Spleen (tissue), 13 donors: Measurements from ENCODE around the gene FOCAD. TPM values are rescaled to one million over a fixed set of nuclear protein-coding genes. Genes with fewer than 3 reads are reported as not detected.

ENCODE experiments used
- DNase-seq: peaks from one replicate; pipeline ENCODE4 v3.0.0-alpha.2; 2020
- H3K27ac ChIP-seq, 8 donors: fragments of 200-600 bp; sonication (generic) in 7 of 8; 1 replicate in 4 of 8; 2 replicates in 4 of 8; pipeline versions ENCODE4 v1.5.0 to v1.8.0; 2016 to 2021; ENCODE audit warnings: inconsistent platforms in 4 of 8, mild to moderate bottlenecking in 4 of 8, moderate library complexity in 1 of 8
- H3K27me3 ChIP-seq, 7 donors: fragments of 200-600 bp; sonication (generic) in 6 of 7; replicated peaks in 1 of 7; 1 replicate in 4 of 7; 2 replicates in 3 of 7; pipeline versions ENCODE4 v1.5.0 to v1.8.0; 2016 to 2021; ENCODE audit warnings: inconsistent platforms in 3 of 7, mild to moderate bottlenecking in 1 of 7
- H3K36me3 ChIP-seq, 6 donors: fragments of 200-600 bp; sonication (generic) in 5 of 6; 1 replicate in 4 of 6; 2 replicates in 2 of 6; pipeline versions ENCODE4 v1.5.0 to v1.8.0; 2016 to 2021; ENCODE audit warnings: inconsistent platforms in 2 of 6
- H3K4me1 ChIP-seq, 6 donors: fragments of 200-600 bp; sonication (generic) in 5 of 6; 1 replicate in 3 of 6; 2 replicates in 3 of 6; pipeline versions ENCODE4 v1.5.0 to v1.8.0; 2016 to 2021; ENCODE audit warnings: inconsistent platforms in 3 of 6
- H3K4me3 ChIP-seq, 8 donors: fragments of 200-600 bp; sonication (generic) in 7 of 8; 1 replicate in 4 of 8; 2 replicates in 4 of 8; pipeline versions ENCODE4 v1.5.0 to v1.8.0; 2016 to 2021; ENCODE audit warnings: inconsistent platforms in 4 of 8, mild to moderate bottlenecking in 4 of 8, moderate library complexity in 2 of 8
- H3K9me3 ChIP-seq, 8 donors: fragments of 200-600 bp; sonication (generic) in 7 of 8; 1 replicate in 4 of 8; 2 replicates in 4 of 8; pipeline versions ENCODE4 v1.5.0 to v1.8.0; 2016 to 2021; ENCODE audit warnings: inconsistent platforms in 4 of 8
- POLR2A ChIP-seq, 3 donors: fragments of 450-650 bp; IDR thresholded peaks; one replicate each; pipeline ENCODE4 v1.5.1; 2017; ENCODE audit warnings: antibody characterized with exemption in 3 of 3, mild to moderate bottlenecking in 1 of 3
- POLR2AphosphoS5 ChIP-seq, 3 donors: sonication (generic); formaldehyde crosslinking; IDR thresholded peaks; one replicate each; pipeline ENCODE4 v1.5.1; 2017; ENCODE audit warnings: antibody characterized with exemption in 3 of 3
- WGBS, 5 donors: extraction: QIAGEN DNeasy Blood & Tissue Kit in 3 of 5; methylation state at CpG; one replicate each; pipeline versions ENCODE4 v1.1.5 to v1.1.7; 2013 to 2018; 5-methylcytosine and 5-hydroxymethylcytosine counted together
- intact Hi-C: fragments of 100-400 bp; cut with DNase I; formaldehyde crosslinking; loops from one replicate; pipeline ENCODE4 v1.15.0; 2023; ENCODE audit warnings: low total_unique reads
- long read RNA-seq, 2 donors: transcript quantifications; one replicate each; lab custom pipeline, GENCODE V29; 2026
- polyA plus RNA-seq, 3 donors: library from polyadenylated mRNA; stranded (reverse); fragments of 200-250 nt; gene quantifications; one replicate each; pipeline ENCODE4 v1.2.1, GENCODE V29; 2013
- total RNA-seq, 7 donors: library from RNA; depleted of rRNA in 3 of 7; stranded (reverse); fragments of >200 nt in 3 of 7; fragmentation: NEBNext Ultra II Directional in 4 of 7; extraction: Animal tissue kit (Norgen Biotek cat#: 25700) in 4 of 7; gene quantifications; one replicate each; pipeline versions ENCODE4 v1.1.0 to v1.2.1, GENCODE V29; 2016 to 2021
- TF ChIP-seq, protein P1 (sequence below), 11 experiments: fragments of 200-600 bp in 7 of 11; fragments of 450-650 bp in 4 of 11; sonication (generic) in 4 of 11; IDR thresholded peaks in 8 of 11; conservative IDR thresholded peaks in 3 of 11; 1 replicate in 7 of 11; 2 replicates in 4 of 11; pipeline versions ENCODE4 v1.4.0 to v1.8.0; 2016 to 2021; ENCODE audit warnings: antibody characterized with exemption in 11 of 11, inconsistent platforms in 4 of 11, mild to moderate bottlenecking in 1 of 11
- donor health status: healthy with polysubstance abuse.
- donor health status: DM: no; HTN: no; CAD: no; lungs with moderate emphysema.
- donor health status: DM: no; HTN: no; CAD: no.
- donor health status: Bipolar disorder and iron deficiency.
- donor health status: healthy.
- donor health status: DM: no; HTN: no; CAD: no.
- donor health status: DM: yes; HTN: yes; CAD: no.

FOCAD gene, protein sequence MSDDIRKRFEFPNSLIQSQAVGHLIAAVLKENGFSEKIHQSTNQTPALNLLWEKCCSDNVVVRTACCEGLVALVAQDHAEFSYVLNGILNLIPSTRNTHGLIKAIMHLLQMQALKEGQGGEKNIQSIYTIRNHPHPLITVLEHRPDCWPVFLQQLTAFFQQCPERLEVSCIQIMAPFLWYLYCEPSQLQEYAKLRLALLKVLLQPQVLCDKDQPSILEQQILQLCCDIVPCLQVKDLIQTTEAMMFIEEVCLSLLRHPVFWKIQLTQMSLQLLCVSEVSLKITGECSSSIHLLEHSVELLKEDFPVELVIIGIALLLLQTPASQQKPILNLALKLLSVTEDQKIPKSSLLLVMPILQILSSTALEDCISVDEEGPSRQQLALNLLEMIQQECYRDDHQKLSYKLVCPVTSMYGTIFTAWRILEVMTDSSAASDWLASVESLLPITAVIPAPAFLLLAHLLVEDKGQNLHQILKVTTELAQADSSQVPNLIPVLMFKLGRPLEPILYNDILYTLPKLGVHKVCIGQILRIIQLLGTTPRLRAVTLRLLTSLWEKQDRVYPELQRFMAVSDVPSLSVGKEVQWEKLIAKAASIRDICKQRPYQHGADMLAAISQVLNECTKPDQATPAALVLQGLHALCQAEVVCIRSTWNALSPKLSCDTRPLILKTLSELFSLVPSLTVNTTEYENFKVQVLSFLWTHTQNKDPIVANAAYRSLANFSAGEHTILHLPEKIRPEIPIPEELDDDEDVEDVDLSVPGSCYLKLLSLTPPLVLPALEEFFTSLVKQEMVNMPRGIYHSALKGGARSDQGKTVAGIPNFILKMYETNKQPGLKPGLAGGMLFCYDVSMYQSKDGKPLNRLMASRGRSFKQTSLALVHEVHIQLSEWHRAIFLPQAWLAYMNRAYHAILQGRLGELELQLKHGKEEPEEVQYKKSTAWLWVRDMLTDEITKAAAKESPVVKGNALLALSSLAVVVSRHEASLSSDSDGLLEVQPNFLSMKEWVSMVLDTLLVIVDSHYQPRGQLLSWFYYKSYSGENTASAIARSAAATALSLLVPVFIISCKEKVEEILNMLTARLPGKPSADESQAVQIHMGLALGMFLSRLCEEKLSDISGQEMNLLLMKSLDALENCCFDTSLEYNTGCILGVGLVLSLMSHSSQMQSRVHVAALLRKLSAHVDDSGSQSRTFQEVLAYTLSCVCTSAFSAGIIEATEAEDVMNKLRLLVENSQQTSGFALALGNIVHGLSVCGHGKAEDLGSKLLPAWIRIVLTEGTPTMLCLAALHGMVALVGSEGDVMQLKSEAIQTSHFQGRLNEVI (N-terminal part only)
- total RNA-seq, result 10 to 100 TPM; 10.8 to 33.2 (median 23.7) TPM
- 1 to 10 TPM; 3.0 to 3.7 (median 3.0) TPM for polyA plus RNA-seq
- long read RNA-seq, donor 1, full-length matches to known transcripts, result 1 of 1 reads
- long read RNA-seq, donor 1, partial matches to known transcripts, result 0 of 1 reads
- long read RNA-seq, donor 1, other reads (novel, unspliced or antisense), result 0 of 1 reads
- long read RNA-seq, donor 2, result 0 reads

DNA sequence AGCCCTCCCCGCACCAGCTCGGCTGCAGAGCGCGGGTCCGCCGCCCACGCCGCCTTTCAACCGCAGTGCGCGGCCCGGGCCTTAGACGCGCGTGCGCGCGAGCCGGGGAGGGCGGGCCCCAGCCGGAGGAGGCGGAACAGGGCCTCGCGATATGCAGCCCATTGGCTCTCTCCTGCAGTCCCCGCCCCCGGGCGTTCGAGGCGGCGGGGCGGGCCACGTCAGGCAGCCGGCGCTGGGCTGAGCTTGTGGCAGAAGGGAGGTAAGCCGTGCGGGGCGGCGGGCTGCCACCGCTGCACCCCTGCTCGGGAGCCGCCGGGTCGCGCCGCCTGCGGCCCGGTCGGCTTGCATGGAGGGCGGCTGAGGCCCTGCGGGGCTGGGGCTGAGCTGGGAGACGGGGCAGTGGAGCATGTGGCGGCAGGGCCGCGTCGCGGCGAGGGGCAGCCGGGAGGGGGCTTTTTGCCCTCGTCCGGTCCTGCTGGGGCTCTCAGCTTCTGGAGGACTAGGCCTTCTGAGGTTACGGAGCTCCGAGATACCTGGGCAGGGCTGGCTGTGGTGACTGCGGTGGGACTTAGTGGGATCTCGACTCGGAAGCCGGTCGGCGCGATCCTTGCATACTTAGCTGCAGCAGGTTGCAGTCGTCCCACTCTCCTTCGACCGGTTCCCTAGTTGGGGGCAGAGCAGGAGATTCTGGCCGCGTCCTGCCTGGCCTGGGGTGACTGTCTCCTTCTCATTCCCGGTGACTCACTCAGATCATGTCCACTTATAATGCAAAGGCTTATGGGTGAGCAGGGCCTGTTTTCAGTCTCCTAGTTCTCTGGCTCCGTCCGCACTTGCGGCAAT is at the start of gene FOCAD:
Gene FOCAD, plus strand, starts transcription at position 225 of the 840 bp plus-strand sequence. CDS start 31,095 bp downstream, outside the sequence.
- TF ChIP-seq POLR2A (IDR thresholded peaks at IDR 0.05) (peak; percentile 70 to 97 (median 71)), POLR2AphosphoS5 (IDR thresholded peaks at IDR 0.05) (peak; percentile 93 to 98 (median 94))
- TF ChIP-seq, protein P1, sequence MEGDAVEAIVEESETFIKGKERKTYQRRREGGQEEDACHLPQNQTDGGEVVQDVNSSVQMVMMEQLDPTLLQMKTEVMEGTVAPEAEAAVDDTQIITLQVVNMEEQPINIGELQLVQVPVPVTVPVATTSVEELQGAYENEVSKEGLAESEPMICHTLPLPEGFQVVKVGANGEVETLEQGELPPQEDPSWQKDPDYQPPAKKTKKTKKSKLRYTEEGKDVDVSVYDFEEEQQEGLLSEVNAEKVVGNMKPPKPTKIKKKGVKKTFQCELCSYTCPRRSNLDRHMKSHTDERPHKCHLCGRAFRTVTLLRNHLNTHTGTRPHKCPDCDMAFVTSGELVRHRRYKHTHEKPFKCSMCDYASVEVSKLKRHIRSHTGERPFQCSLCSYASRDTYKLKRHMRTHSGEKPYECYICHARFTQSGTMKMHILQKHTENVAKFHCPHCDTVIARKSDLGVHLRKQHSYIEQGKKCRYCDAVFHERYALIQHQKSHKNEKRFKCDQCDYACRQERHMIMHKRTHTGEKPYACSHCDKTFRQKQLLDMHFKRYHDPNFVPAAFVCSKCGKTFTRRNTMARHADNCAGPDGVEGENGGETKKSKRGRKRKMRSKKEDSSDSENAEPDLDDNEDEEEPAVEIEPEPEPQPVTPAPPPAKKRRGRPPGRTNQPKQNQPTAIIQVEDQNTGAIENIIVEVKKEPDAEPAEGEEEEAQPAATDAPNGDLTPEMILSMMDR (IDR thresholded peaks at IDR 0.05 in 8 of 11, conservative IDR thresholded peaks at IDR 0.05 in 3 of 11), result peak in 6 of 11 experiments; percentile 3 to 52 (median 37)
- peak within 1 kb of the TSS; percentile 81 to 91 (median 88) for H3K27ac ChIP-seq
- peaks cover 7 to 39% (median 22%) of the 10 kb centered on the region in 6 donors for H3K4me1 ChIP-seq
- peak; percentile 100 for DNase-seq
- H3K27me3 ChIP-seq, result no peaks in the 10 kb centered on the region
- intact Hi-C loops, result loop anchor here (5.0 kb wide), 1 partner anchor 62 kb away; the partner anchor contains the start of gene MLLT3
- no peaks in the 10 kb centered on the region for H3K36me3 ChIP-seq
- peak within 1 kb of the TSS; percentile 66 to 95 (median 83) for H3K4me3 ChIP-seq
- WGBS, 5 donors, result 0 to 1% (median 1%) methylated on average over 25 to 78 of the region's 78 CpGs
- H3K9me3 ChIP-seq, result no peaks in the 10 kb centered on the region

DNA sequence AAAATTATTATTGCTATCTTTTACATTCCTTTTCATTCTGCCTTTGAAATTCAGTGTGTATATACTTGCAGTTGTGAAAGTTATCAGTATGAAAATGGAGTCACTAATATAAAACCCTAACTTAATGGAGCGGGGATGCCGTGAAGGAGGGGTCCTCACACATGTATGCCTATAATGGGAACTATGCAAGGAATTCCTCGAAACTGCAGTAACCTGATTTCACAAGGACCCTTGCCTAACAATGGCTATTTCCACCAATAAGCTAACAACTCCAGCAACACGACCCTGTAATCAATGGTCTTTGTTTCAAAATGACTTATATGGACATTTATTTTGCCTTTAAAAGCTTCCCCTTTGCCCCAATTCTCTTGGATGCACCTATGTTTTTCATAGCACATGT is 49.2 kb upstream of the FOCAD start:
- no peak overlapping the region for H3K4me3 ChIP-seq
- H3K9me3 ChIP-seq, result no peaks in the 10 kb centered on the region
- TF ChIP-seq, protein P1 (IDR thresholded peaks at IDR 0.05 in 8 of 11, conservative IDR thresholded peaks at IDR 0.05 in 3 of 11), result no peak
- no peak for TF ChIP-seq POLR2A (IDR thresholded peaks at IDR 0.05)
- no peak for TF ChIP-seq POLR2AphosphoS5 (IDR thresholded peaks at IDR 0.05)
- peaks cover 0 to 1% (median 0%) of the 10 kb centered on the region in 6 donors for H3K4me1 ChIP-seq
- 69 to 86% (median 73%) methylated on average over 4 of the region's 4 CpGs for WGBS, 5 donors
- peaks cover 0 to 13% (median 0%) of the 10 kb centered on the region in 7 donors for H3K27me3 ChIP-seq
- intact Hi-C loops, result no loop called here
- no peaks in the 10 kb centered on the region for H3K36me3 ChIP-seq
- DNase-seq, result no peak
- no peak overlapping the region for H3K27ac ChIP-seq

DNA sequence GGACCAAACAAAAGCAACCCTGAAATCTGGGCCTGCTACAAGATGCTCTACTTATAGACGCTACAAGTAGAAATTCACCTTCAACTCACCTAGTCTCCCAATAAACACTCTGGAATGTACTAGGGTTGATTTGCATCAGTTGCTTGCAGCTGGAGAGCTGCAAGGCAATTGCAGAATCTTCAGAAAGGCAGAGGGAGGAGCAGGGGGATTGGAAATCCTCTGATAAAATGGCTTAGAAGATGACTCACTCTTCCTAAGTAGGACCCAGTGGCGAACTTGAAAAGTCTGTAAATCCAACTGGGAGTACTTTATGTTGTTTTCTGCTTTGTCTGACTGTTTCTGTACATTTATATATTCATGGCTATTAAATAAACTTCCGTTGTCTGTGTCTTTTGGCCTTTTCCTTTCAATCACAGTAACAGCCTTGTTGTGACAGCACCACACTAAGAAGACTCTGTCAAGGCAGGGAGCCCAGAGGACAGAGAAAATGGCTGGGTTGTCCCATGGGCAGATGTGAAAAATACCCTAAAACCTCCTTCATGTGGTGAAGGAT is 47.1 kb upstream of the FOCAD start:
- Histone ChIP-seq H3K27me3 (peaks cover 0 to 10% (median 0%) of the 10 kb centered on the region in 7 donors), H3K4me3 (no peak overlapping the region), H3K27ac (no peak overlapping the region), H3K36me3 (no peaks in the 10 kb centered on the region), H3K4me1 (peaks cover 0 to 11% (median 0%) of the 10 kb centered on the region in 6 donors), H3K9me3 (no peaks in the 10 kb centered on the region)
- TF ChIP-seq POLR2A (IDR thresholded peaks at IDR 0.05) (no peak), POLR2AphosphoS5 (IDR thresholded peaks at IDR 0.05) (no peak)
- TF ChIP-seq, protein P1 (IDR thresholded peaks at IDR 0.05 in 8 of 11, conservative IDR thresholded peaks at IDR 0.05 in 3 of 11), result no peak
- no peak for DNase-seq
- 83 to 88% (median 84%) methylated on average over 3 of the region's 3 CpGs for WGBS, 5 donors
- intact Hi-C loops, result no loop called here
